Activated T-helper 17 cell treated with anti-CD3 and anti-CD28 coated beads, Interleukin-2, amount 50 U/mL, for 72 hours (primary cell): Measurements from ENCODE around the gene TKT. TPM values are rescaled to one million over a fixed set of nuclear protein-coding genes. Genes with fewer than 3 reads are reported as not detected.
A peak's percentile ranks its signal among the peaks of the same experiment; 100 is the strongest.
"Not testable (repeated sequence)": the region's sequence is repeated elsewhere in the genome, so short reads cannot be mapped to it uniquely, and the experiment has no call there.

Experiments used
- ATAC-seq: fragments of 150-1000 bp; cut with Tn5 transposase; replicated peaks from 2 replicates; pipeline ENCODE4 v1.10.0; 2021; ENCODE audit warnings: mild to moderate bottlenecking, moderate library complexity
- H3K27ac Mint-ChIP-seq: one replicate; pipeline ENCODE4 v1.8.0; 2022; ENCODE audit warnings: mixed read lengths
- H3K27me3 Mint-ChIP-seq: one replicate; pipeline ENCODE4 v1.8.0; 2022; ENCODE audit warnings: mixed read lengths
- H3K36me3 Mint-ChIP-seq: one replicate; pipeline ENCODE4 v1.8.0; 2022; ENCODE audit warnings: low read depth, mild to moderate bottlenecking, mixed read lengths
- H3K4me1 Mint-ChIP-seq: one replicate; pipeline ENCODE4 v1.8.0; 2022; ENCODE audit warnings: mixed read lengths
- H3K4me3 Mint-ChIP-seq: one replicate; pipeline ENCODE4 v1.8.0; 2022; ENCODE audit warnings: mild to moderate bottlenecking, mixed read lengths
- H3K9me3 Mint-ChIP-seq: one replicate; pipeline ENCODE4 v1.8.0; 2022; ENCODE audit warnings: mixed read lengths
- total RNA-seq, 2 donors: library from RNA; stranded (reverse); gene quantifications; one replicate each; pipeline ENCODE4 v1.2.3, GENCODE V29; 2022

Gene TKT, protein sequence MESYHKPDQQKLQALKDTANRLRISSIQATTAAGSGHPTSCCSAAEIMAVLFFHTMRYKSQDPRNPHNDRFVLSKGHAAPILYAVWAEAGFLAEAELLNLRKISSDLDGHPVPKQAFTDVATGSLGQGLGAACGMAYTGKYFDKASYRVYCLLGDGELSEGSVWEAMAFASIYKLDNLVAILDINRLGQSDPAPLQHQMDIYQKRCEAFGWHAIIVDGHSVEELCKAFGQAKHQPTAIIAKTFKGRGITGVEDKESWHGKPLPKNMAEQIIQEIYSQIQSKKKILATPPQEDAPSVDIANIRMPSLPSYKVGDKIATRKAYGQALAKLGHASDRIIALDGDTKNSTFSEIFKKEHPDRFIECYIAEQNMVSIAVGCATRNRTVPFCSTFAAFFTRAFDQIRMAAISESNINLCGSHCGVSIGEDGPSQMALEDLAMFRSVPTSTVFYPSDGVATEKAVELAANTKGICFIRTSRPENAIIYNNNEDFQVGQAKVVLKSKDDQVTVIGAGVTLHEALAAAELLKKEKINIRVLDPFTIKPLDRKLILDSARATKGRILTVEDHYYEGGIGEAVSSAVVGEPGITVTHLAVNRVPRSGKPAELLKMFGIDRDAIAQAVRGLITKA
- total RNA-seq: 100 to 1,000 TPM; 150 to 296 TPM

DNA sequence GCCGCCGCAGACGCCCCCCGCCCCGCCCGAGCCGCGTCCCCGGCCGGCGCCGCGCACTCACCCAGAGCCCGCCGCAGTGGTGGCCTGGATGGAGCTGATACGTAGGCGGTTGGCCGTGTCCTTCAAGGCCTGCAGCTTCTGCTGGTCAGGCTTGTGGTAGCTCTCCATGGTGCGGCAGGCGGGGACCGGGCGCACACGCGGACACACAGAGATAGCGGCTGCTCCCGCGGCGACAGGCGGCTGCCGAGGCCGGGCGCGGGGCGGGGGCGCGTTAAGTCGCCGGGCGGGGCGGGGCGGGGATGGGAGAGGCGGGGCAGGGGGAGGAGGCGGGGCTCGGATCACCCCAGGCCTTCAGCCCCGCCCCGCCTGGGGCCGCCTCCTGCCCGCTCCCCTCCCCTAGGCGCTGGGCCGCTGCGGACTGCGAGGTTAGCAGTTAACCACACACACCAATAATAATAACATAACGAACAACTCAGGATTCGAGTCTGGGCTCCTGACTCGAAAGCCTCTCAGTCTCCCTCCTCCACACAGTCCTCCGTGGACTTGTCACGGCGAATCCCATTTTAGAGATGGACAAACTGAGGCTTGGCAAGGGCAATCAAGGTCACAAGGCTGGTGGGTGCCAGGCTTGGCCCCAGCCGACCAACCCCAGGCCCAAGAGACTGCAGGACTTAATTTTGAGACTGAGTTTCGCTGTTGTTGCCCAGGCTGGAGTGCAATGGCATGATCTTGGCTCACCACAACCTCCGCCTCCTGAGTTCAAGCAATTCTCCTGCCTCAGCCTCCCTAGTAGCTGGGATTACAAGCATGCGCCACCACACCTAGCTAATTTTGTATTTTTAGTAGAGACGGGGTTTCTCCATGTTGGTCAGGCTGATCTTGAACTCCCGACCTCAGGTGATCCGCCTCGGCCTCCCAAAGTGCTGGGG, at the start of gene TKT:
TSS of gene TKT (minus strand) at position 248 of the 929 bp plus-strand sequence. CDS start at position 168, 80 bp downstream.
- Mint-ChIP-seq H3K4me3 (peak within 1 kb of the TSS; percentile 90), H3K4me1 (peaks cover 13% of the 10 kb centered on the region), H3K27me3 (no peaks in the 10 kb centered on the region), H3K36me3 (peaks cover 21% of the 10 kb centered on the region), H3K27ac (peak within 1 kb of the TSS; percentile 89), H3K9me3 (no peaks in the 10 kb centered on the region)
- peak; percentile 86 for ATAC-seq

DNA sequence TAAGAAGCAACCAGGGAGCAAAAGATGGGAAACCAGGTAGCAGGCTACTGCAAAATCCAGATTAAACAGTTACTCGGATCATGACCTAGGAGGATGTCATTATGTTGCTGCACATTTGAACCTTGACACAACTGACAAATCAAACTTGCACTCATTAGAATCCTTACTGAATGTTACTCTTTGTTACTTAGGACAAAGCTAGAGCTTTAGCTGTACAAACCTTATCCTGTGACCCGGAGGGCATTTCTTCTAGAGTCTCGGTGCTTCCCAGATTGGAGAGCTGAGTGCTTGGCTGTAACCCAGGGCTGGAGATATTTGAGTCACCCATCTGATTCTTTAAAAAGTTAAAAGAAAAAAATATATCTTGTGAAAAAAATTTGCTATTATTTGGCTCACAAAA, 48.1 kb upstream of the TKT start:
- Mint-ChIP-seq H3K4me1 (no peaks in the 10 kb centered on the region), H3K4me3 (no peak overlapping the region), H3K27me3 (no peaks in the 10 kb centered on the region), H3K27ac (no peak overlapping the region), H3K36me3 (peaks cover 70% of the 10 kb centered on the region), H3K9me3 (no peaks in the 10 kb centered on the region)
- no peak for ATAC-seq

DNA sequence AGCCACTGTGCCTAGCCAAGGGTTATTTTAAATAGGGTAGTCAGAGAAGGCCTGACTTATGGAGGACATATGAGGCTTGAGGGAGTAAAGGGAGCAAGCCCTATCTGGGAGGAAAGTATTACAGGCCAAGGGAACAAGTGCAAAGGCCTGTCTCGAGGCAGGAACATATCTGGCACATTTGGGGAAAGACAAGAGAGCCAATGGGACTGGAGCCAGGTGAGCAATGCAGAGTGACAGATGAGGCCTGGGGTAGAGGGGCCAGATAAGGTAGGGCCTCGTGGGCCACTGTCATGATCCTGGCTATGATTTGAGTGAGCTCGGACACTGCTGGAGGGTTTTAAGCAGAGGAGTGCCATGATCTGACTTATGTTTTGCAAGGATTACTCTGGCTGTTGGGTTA, 47.7 kb upstream of the TKT start:
- H3K27me3 Mint-ChIP-seq: no peaks in the 10 kb centered on the region
- H3K9me3 Mint-ChIP-seq: no peaks in the 10 kb centered on the region
- ATAC-seq: no peak
- no peak overlapping the region for H3K27ac Mint-ChIP-seq
- no peaks in the 10 kb centered on the region for H3K4me1 Mint-ChIP-seq
- peaks cover 67% of the 10 kb centered on the region for H3K36me3 Mint-ChIP-seq
- no peak overlapping the region for H3K4me3 Mint-ChIP-seq

DNA sequence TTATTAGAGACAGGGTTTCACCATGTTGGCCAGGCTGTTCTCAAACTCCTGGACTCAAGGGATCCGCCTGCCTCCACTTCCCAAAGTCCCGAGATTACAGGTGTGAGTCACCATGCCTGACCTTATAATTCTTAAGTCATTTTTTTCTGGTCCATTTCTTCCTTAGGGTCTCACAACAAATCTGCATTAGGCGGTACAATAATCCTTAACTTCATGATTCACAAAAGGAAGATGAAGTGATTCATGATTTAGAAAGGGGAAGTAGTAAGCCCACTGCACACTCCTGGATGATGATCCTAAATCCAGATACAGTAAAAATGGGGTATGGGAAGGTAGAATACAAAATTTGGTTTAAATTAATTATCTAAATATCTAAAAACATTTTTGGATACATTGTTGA, 45.0 kb upstream of the TKT start:
- H3K36me3 Mint-ChIP-seq: peaks cover 75% of the 10 kb centered on the region
- no peak for ATAC-seq
- H3K9me3 Mint-ChIP-seq: no peaks in the 10 kb centered on the region
- no peak overlapping the region for H3K4me3 Mint-ChIP-seq
- H3K27me3 Mint-ChIP-seq: no peaks in the 10 kb centered on the region
- H3K4me1 Mint-ChIP-seq: no peaks in the 10 kb centered on the region
- no peak overlapping the region for H3K27ac Mint-ChIP-seq

DNA sequence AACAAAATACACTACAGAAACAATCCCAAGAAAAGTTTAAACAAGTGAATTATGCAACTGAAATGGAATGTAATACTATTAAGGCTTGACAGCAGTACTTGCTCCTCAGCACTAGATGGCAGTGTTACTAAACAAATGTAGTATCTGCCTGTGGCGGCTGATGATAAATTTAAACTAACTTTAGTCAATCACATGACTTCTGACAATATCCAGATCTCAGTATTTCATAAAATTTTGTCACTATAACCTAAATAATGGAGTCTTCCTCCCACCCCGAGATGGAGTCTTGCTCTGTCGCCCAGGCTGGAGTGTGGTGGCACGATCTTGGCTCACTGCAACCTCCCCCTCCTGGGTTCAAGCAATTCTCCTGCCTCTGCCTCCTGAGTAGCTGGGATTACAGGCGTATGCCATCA, 43.8 kb upstream of the TKT start:
- not testable (repeated sequence) for H3K4me1 Mint-ChIP-seq, H3K27me3 Mint-ChIP-seq, H3K27ac Mint-ChIP-seq, H3K9me3 Mint-ChIP-seq, H3K4me3 Mint-ChIP-seq
- peaks cover 84% of the 10 kb centered on the region for H3K36me3 Mint-ChIP-seq
- peak; percentile 70 for ATAC-seq

DNA sequence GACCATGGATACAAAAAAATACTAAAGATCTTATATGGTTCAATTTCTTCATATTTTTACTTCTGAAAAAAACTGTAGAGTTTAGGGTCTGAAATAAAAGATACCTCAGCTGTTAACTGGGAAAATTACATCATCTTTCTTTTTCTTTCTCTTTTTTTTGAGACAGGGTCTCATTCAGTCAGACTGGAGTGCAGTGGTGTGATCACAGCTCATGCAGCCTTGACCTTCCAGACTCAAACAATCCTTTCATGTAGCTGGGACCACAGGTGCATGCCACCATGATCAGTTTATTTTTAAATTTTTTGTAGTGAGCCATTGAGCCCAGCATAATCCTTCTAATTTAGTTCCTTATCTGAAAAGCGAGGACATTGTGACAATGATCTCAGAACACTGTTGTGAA, 39.6 kb upstream of the TKT start:
- Mint-ChIP-seq H3K27me3 (no peaks in the 10 kb centered on the region), H3K36me3 (peaks cover 75% of the 10 kb centered on the region), H3K4me3 (no peak overlapping the region), H3K9me3 (no peaks in the 10 kb centered on the region), H3K4me1 (no peaks in the 10 kb centered on the region), H3K27ac (no peak overlapping the region)
- ATAC-seq: no peak

DNA sequence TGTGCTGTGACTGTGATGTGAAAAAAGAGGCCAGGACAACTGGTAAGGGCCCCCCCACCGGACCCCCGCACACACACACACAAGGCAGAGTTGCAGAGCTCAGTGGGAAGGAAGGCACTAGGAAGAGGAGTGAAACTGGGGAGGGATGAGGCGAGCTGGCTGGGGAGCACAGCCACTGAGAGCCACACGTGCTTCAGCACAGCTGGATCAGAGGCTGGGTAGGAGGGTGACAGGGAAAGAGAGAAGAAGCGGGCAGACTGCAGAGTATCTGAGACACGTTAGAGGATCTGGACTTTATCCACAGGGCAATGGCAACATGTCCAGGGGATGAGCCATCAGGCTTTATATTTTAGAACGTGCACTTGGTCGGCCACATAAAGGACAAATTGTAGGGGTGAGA, 38.0 kb upstream of the TKT start:
- Mint-ChIP-seq H3K4me3 (no peak overlapping the region), H3K9me3 (no peaks in the 10 kb centered on the region), H3K27me3 (no peaks in the 10 kb centered on the region), H3K27ac (peak overlapping the region; percentile 33), H3K36me3 (peaks cover 74% of the 10 kb centered on the region), H3K4me1 (no peaks in the 10 kb centered on the region)
- ATAC-seq: no peak

DNA sequence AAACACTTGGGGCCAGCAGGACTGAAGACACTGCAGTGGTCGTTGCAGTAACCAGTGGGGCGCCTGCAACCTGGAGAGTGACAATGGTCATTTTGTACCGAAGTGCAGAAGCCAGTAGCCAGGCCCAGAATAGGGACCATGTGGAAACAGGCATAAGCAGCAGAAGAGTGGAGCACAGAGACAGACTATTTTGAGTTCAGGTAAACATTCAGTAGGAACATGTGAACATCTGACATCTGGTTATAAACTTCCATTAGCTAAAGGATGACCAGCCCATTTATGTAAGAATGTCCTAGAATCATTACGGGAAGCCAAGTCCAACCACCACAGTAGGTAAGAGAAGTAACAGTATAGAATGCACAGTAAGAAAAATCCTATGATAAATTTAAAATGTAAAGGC, 32.4 kb upstream of the TKT start:
- no peaks in the 10 kb centered on the region for H3K4me1 Mint-ChIP-seq
- H3K36me3 Mint-ChIP-seq: peaks cover 84% of the 10 kb centered on the region
- H3K9me3 Mint-ChIP-seq: no peaks in the 10 kb centered on the region
- H3K4me3 Mint-ChIP-seq: no peak overlapping the region
- ATAC-seq: no peak
- H3K27ac Mint-ChIP-seq: no peak overlapping the region
- H3K27me3 Mint-ChIP-seq: no peaks in the 10 kb centered on the region

DNA sequence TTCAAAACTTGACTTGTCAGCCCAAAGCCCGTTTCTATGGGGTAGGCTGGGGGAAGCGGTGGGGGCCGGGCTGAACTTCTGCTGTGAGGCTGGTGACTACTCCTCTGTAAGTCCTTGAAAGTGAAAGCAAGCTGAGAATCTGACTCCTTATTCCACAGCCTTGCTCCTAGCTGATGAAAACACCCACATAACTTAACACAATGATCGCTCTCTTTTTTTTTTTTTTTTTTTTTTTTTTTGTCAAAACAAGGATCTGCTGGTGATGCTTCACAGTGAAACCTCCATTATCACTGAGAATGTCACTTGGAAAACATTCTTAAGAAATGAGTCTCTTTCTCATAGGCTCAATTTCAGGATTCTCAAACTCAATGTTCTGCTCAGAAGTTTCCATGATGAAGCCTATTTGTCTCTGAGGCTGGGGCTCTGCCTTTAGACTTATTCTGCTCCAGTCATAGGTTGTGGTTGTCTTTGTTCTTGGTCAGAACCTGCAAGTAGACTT, 31.4 kb upstream of the TKT start:
- Mint-ChIP-seq H3K27me3 (no peaks in the 10 kb centered on the region), H3K27ac (peak overlapping the region; percentile 25), H3K9me3 (no peaks in the 10 kb centered on the region), H3K36me3 (peaks cover 85% of the 10 kb centered on the region), H3K4me3 (no peak overlapping the region), H3K4me1 (no peaks in the 10 kb centered on the region)
- peak; percentile 63 for ATAC-seq

DNA sequence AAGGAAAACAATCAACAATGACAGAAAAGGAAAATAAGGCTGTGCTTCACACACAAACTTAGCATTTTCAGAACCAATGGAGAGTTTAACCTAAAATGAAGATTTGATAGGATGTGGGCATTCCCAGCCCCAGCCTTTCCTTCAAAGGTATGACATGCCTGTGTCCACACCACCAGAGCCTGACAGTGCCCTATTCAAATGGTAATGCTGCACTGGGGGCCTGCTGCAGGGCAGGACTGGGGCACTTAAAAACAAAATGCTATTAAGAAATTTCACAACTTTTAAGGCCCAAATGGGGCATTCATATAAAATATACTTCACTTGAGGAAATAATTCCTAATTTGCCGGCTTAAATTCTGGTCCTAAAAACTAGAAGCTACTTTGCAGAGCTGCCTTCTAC, 30.9 kb upstream of the TKT start:
- H3K27ac Mint-ChIP-seq: peak overlapping the region; percentile 25
- H3K36me3 Mint-ChIP-seq: peaks cover 81% of the 10 kb centered on the region
- H3K4me1 Mint-ChIP-seq: no peaks in the 10 kb centered on the region
- H3K4me3 Mint-ChIP-seq: no peak overlapping the region
- ATAC-seq: no peak
- no peaks in the 10 kb centered on the region for H3K9me3 Mint-ChIP-seq
- no peaks in the 10 kb centered on the region for H3K27me3 Mint-ChIP-seq

DNA sequence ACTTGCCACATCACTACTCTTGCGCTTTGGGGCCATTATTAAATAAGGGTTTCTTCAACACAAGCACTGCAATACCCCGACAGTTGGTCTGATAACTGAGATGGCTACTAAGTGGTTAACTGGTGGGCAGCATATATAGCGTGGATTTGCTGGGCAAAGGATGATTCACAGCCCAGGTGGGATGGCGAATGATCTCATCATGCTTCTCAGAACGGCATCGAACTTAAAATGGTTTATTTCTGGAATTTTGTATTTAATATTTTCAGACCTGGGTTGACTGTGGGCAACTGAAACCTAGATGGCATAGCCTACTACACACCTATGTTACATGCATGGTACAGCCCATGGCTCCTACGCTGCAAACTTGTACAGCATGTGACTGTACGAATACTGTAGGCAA, 26.8 kb upstream of the TKT start:
- H3K27me3 Mint-ChIP-seq: no peaks in the 10 kb centered on the region
- H3K4me3 Mint-ChIP-seq: no peak overlapping the region
- H3K36me3 Mint-ChIP-seq: peaks cover 48% of the 10 kb centered on the region
- no peaks in the 10 kb centered on the region for H3K9me3 Mint-ChIP-seq
- H3K27ac Mint-ChIP-seq: no peak overlapping the region
- H3K4me1 Mint-ChIP-seq: no peaks in the 10 kb centered on the region
- ATAC-seq: no peak

DNA sequence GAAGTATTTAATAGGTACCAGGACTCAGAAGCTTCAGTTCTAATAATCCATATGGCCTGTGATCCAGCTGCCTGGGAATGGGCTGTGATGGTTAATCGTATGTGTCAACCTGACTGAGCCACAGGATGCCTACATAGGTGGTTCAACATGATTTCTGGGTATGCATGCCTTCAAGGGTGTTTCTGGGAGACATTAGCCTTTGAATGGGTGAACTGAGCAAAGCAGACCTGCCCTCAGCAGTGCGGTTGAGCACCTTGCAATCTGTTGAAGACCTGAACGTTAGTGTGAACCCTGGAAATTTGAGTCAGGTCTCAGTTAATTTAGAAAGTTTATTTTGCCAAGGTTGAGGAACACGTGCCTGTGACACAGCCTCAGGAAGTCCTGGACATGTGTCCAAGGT, 22.8 kb upstream of the TKT start:
- Mint-ChIP-seq H3K4me3 (no peak overlapping the region), H3K27me3 (no peaks in the 10 kb centered on the region), H3K9me3 (no peaks in the 10 kb centered on the region), H3K4me1 (no peaks in the 10 kb centered on the region), H3K27ac (no peak overlapping the region), H3K36me3 (peaks cover 12% of the 10 kb centered on the region)
- no peak for ATAC-seq

DNA sequence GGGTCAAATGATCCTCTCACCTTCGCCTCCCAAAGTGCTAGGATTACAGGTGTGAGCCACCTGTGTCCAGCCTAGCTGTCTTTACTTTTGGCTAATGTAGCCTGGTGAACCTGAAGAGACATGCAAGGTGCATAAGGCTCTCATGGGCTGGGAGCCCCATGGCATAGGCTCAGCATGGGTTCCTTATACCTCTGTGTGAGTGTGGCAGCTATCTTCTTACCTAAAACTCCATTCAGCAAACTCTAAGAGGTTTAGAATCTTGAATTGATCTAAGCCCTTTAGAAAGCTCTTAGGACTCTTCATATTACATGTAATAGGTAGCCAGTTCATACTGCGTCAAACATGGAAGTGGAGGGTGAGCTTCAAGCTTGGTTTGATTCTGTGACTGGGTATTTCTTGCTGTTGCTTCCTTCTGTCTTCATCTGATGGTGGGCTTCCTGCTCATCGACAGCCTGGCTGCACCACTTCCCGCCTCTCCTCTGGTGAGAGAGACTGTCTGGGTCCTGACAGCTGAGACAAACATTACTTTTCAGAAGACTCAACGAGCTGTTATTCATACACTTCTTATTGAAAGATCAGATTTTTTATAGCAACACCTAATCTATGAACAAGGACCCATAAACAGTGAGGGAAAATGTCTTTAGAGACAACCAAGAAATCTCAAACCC, 19.2 kb upstream of the TKT start:
- H3K9me3 Mint-ChIP-seq: no peaks in the 10 kb centered on the region

DNA sequence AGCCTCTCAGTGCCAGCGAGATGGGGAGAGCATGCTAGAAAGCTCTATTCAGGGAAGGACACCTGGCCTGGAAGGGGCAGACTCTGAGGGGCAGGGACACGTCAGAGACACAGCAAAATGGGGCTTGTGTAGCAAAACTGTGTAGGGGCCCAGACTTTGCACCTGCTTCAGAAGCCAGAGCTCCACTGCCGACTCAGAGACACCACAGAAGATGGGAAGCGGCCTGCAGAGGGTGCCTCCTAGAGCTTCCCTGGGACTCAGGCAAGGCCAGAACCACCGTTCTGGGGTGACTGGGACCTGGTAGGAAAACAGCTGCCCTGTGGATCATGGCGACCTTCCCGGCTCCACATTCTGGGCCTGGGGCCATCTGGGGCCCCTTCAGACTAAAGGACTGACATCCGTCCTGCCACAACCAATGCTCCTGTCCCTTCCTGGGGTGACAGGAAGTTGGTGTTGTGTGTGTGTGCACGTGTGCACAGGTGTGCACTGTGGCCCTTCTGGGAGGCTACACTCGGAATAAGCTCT, 17.4 kb upstream of the TKT start:
- Mint-ChIP-seq H3K27ac (no peak overlapping the region), H3K4me3 (no peak overlapping the region), H3K9me3 (no peaks in the 10 kb centered on the region), H3K27me3 (no peaks in the 10 kb centered on the region), H3K36me3 (no peaks in the 10 kb centered on the region), H3K4me1 (no peaks in the 10 kb centered on the region)
- no peak for ATAC-seq

More for the DNA sequence above, 19.2 kb upstream of the TKT start:
- Mint-ChIP-seq H3K4me1 (no peaks in the 10 kb centered on the region), H3K4me3 (no peak overlapping the region), H3K27me3 (no peaks in the 10 kb centered on the region), H3K27ac (no peak overlapping the region), H3K36me3 (no peaks in the 10 kb centered on the region)
- ATAC-seq: no peak
